IPS-18c (cell line): Measurements from ENCODE around the gene EFCAB8.

Experiments
- H3K4me3 ChIP-seq: 2 replicates; pipeline ENCODE4 v1.7.0; 2013; ENCODE audit warnings: low read depth, mild to moderate bottlenecking, low read length, moderate library complexity; ENCODE audit not compliant: insufficient read depth
- H3K9me3 ChIP-seq: one replicate; pipeline ENCODE4 v1.6.1; 2013; ENCODE audit warnings: mild to moderate bottlenecking, low read length, moderate library complexity; ENCODE audit not compliant: control insufficient read depth, insufficient read depth

Gene EFCAB8, protein sequence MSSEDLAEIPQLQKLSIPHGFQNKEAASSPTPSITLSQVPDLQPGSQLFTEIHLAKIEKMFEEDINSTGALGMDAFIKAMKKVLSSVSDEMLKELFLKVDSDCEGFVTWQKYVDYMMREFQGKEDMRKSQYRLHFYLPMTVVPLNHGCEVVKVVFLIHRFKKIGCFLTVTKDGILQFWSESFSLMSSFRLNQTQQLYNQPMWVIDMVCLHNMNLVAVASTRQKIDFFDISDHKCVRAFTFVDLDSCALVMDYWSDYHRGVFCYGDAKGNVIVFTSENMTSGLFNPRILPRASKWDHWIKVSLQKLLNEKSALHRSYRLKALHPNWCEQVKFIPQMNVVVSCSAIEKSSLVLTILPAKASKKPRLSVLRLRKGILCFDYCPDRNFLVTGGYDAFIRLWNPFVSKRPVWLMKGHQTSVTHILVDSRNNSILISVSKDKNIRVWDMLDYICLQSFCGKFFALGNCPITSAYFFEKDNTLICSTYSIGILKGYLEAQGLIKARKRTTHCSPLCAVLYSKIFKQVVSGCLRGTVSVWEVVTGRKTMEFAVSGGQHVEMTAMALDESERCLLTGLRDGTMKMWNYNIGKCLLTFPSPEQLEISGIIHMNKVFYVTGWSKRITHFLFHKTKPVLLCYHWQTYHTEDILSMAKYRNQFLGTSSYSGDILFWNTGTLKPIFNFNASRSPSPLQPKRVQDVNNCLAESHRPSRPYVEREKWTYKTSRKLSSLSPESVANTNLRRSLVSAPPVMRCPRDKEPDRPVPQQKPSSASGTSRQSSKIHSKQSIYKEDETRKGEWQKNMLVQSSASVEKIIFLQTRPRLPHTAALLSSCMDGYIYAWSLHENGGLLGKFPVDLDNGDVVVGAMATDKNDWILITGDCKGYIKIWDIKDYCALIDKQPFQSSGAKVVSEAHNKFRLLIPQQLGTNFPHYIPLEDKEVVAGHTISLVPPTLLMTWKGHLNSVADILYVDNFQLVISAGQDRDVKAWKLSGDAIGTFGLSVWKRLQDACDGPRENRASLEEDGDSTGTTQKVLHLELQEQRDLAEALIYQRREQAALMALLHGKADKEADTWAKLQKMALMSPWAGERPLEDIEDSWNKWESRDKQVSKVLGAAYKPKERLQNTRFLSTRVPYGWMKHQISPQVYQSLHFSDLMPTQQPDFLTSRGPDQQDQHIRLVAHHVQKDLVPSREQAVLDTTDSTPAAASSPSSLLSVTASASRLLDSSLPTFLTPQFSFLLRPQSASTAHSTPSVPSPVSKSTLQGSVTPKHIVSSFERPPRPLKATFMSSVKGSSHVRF

GRCh38 chr20:32858701-32859372 is at the start of gene EFCAB8:
TSS of gene EFCAB8 (plus strand) at chr20:32858923. CDS start at chr20:32863793, 4,870 bp downstream.
- Histone ChIP-seq H3K4me3 (no peak within 1 kb of the TSS), H3K9me3 (no peaks in the 10 kb centered on the region)

DNA sequence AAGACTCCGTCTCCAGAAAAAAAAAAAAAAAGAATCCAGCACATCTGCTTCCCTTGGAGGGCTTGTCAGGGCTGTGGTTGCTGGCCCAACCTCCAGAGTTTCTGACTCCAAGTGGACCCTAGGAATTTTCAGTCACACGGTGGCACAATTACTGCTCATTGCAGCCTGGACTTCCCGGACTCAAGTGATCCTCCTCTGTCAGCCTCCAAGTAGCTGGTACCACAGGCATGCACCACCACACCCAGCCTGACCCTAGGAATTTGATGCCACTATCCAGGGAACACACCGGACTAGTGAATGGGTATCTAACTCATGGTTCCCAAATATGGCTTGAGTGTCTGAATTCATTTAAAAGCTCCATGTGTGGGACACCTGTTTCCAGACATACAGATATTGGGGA is 48.8 kb upstream of the EFCAB8 start:
- Histone ChIP-seq H3K9me3 (no peaks in the 10 kb centered on the region), H3K4me3 (no peak overlapping the region)

DNA sequence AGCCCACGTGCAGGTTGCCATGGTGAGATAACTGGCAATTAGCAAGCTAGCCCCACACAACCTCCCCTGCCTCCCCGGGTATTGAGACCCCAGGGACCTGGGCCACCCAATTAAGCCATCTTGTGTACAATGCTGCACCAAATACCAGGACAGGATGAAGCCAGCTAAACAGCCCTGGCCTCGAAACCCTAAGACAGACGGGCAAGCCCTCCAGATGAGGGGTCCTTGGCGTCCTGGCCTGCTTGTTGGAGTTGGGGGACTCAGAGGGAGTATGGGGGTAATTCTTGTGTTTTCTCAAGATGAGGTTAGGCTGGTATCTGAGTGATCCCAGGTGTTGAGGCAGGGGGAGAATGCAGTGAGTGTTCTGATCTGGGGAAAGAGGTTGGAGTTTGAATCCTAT is 47.8 kb upstream of the EFCAB8 start:
- Histone ChIP-seq H3K4me3 (no peak overlapping the region), H3K9me3 (no peaks in the 10 kb centered on the region)

DNA sequence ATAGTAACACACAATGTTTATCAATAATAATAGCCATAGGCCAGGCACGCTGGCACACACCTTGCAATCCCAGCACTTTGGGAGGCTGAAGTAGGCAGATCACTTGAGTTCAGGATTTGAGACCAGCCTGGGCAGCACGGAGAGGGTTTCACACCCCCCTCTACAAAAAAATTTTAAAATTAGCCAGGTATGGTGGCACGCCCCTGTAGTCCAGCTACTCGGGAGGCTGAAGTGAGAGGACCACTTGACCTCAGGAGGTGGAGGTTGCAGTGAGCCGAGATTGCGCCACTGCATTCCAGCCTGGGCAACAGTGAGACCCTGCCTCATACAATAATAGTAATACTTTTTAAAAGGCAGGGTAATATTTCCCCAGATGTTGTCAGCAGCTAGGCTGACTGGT is 46.8 kb upstream of the EFCAB8 start:
- Histone ChIP-seq H3K4me3 (no peak overlapping the region), H3K9me3 (no peaks in the 10 kb centered on the region)

- H3K4me3 ChIP-seq: peak overlapping the region; percentile 99
- H3K9me3 ChIP-seq: no peaks in the 10 kb centered on the region
Observed at GRCh38 chr20:32819992-32820697, 38.6 kb upstream of the EFCAB8 start.

- Histone ChIP-seq H3K4me3 (peak overlapping the region; percentile 99), H3K9me3 (no peaks in the 10 kb centered on the region)
Observed at GRCh38 chr20:32820698-32821377, 37.9 kb upstream of the EFCAB8 start.

DNA sequence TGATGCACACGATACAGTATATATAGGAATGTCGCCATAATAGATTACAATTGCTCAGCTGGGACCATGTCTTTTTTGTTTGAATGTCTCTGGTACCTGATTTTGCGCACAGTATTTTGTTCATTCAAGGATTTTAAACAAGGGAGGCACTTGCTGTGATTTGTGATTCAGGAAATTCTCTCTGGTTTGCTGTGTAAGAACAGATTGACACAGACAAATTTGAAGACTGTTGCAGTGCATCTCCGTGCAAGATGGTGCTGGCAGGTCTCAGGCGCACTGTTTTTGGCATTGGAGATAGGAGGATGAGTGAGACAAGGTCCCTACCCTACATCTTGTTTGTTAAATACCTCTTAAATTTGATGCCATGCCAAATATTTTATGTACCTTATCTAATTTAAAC is 36.5 kb upstream of the EFCAB8 start:
- no peak overlapping the region for H3K4me3 ChIP-seq
- H3K9me3 ChIP-seq: no peaks in the 10 kb centered on the region

DNA sequence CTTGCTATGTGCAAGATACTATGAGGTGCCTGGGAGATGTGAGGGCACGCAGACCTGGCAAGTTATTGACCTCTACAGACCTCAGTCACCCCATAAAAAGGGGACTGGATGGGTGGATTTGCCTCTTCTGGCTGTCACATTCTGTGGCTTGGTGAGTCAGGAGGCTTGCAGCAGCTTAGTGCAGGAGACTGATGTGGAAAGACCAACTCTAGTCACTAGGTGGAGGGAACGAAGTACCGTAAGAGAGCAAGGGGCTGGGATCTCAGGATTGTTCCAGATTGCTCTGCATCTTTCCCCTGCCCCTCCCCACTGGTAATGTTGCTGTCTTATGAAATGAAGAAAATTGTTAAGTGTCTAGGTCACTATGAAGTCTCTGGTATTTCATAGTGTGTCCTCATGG is 35.6 kb upstream of the EFCAB8 start:
- no peak overlapping the region for H3K4me3 ChIP-seq
- H3K9me3 ChIP-seq: no peaks in the 10 kb centered on the region

GRCh38 chr20:32823737-32824588 is 34.8 kb upstream of the EFCAB8 start:
- Histone ChIP-seq H3K9me3 (no peaks in the 10 kb centered on the region), H3K4me3 (no peak overlapping the region)

DNA sequence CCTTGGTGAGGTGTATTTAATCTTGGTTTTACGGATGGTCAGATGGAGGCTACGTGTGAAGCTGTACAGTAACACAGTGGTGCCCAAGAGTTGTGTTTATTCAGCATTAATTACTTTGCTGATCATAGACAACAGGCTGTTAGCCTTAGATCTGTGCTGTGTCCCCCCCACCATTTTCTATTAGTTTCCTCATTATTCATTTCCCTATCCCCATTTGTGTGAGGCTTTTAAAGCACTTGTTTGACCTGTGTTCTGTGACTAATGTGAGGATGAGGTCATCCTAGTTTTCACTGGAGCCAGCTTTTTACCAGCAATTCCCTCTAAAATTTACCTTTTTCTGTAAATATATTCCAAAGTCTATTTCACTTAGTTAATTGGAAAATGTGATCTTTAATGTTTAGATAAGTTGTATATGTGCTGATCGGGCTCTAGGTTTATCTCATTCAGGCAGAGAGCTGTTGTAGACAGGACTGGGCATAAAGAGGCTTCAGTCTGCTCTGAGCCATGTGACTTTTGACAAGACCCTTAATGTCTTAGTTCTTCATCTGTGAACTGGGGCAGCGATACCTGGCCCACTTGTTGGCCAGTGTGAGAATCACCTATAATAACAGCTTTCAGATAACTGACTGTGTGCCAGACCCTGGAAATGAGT is 30.6 kb upstream of the EFCAB8 start:
- H3K9me3 ChIP-seq: no peaks in the 10 kb centered on the region
- no peak overlapping the region for H3K4me3 ChIP-seq

DNA sequence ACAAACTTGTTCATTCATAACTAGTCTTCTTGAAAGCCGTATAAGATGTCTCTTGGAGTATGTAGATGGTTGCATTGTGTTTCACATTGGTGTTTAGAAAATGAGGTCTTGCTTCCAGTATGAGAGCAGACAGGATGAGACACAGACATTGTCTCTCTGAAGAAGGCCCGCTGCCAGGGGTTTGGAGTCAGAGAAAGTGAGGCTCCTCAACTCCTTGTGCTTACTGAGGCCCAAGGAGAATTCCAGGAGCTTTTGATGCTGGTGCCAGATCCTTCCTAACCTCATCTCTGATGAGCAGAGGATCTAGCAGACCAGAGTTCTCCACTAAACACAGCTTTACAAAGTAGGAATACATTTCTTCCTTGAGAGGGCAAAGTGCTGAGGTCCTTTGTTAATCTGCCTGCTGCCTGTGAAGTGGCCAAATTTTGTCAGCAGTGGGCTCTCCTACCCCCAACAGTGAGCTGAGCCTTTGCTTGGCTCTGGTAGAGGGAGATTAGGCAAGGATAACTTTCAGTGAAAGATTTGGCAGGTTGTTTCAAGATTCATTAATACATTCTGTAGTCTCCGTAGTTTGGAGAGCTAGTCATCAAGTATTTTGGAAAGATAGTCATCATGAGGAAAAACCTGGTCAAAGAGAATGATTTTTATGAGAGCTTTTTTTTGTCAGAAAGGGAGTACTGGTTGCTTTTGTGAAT is 29.3 kb upstream of the EFCAB8 start:
- Histone ChIP-seq H3K9me3 (no peaks in the 10 kb centered on the region), H3K4me3 (no peak overlapping the region)

- H3K9me3 ChIP-seq: no peaks in the 10 kb centered on the region
- H3K4me3 ChIP-seq: no peak overlapping the region
Observed at GRCh38 chr20:32830437-32830836, 28.3 kb upstream of the EFCAB8 start.

GRCh38 chr20:32831982-32832381 is 26.7 kb upstream of the EFCAB8 start:
- Histone ChIP-seq H3K9me3 (no peaks in the 10 kb centered on the region), H3K4me3 (no peak overlapping the region)

GRCh38 chr20:32832664-32833063 is 26.1 kb upstream of the EFCAB8 start:
- Histone ChIP-seq H3K9me3 (no peaks in the 10 kb centered on the region), H3K4me3 (no peak overlapping the region)
